ENCODE data around the gene BRD9.

Gene BRD9

GRCh38 chr5:867300-867870 lies 25.2 kb downstream of the BRD9 start:
- H3K4me3 ChIP-seq (ENCODE audit: low read depth, low read length), result no peak overlapping the region
- DNase-seq (ENCODE audit: low read depth), result no peak
- no peak for TF ChIP-seq CTCF (IDR thresholded peaks at IDR 0.05; ENCODE audit: insufficient read depth, low read depth, low read length, missing control alignments)

- DNase-seq (ENCODE audit: low read depth), result no peak
- no peak overlapping the region for H3K4me3 ChIP-seq (ENCODE audit: low read depth, low read length)
- no peak for TF ChIP-seq CTCF (IDR thresholded peaks at IDR 0.05; ENCODE audit: insufficient read depth, low read depth, low read length, missing control alignments)
These were observed 26.8 kb downstream of the BRD9 start for GRCh38 chr5:865771-866170.

- DNase-seq (ENCODE audit: low read depth), result no peak
- no peak for TF ChIP-seq CTCF (IDR thresholded peaks at IDR 0.05; ENCODE audit: insufficient read depth, low read depth, low read length, missing control alignments)
These were observed 27.5 kb downstream of the BRD9 start for GRCh38 chr5:865168-865521.

DNA sequence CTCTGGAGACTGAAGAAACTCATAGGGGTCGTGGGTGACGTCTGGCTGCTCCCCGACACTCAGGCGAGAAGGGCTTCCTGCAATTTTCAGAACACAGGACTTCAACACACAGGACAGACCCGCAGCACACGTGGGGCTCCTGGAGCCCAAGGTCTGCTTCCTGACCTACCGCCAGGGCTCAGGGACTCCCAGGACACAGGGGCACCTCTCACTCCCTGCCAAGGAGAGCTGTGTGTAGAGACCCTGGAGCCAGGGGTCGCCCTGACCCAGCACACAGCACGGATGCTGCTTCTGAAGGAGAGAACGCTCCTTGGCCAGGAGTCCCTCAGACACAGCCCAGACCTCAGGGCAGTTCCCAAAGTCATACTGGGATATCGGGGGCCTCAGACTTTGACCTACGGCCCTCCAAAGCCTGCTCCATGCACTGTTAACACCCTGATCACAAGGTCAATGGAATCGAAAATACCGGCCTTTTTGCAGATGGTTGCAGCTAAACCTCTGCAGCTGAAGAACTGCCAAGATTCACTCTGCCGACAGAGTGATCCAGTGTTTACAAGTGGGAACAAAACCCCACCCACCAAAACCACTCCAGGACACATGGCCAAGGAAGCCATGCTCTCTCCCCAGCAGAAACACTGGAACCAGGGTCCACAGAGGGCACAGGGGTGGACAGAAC lies 28.0 kb downstream of the BRD9 start:
- no peak for DNase-seq (ENCODE audit: low read depth)
- H3K4me3 ChIP-seq (ENCODE audit: low read depth, low read length), result no peak overlapping the region
- no peak for TF ChIP-seq CTCF (IDR thresholded peaks at IDR 0.05; ENCODE audit: insufficient read depth, low read depth, low read length, missing control alignments)

More at GRCh38 chr5:865168-865521, 27.5 kb downstream of the BRD9 start:
- H3K4me3 ChIP-seq (ENCODE audit: low read depth, low read length), result no peak overlapping the region

DNA sequence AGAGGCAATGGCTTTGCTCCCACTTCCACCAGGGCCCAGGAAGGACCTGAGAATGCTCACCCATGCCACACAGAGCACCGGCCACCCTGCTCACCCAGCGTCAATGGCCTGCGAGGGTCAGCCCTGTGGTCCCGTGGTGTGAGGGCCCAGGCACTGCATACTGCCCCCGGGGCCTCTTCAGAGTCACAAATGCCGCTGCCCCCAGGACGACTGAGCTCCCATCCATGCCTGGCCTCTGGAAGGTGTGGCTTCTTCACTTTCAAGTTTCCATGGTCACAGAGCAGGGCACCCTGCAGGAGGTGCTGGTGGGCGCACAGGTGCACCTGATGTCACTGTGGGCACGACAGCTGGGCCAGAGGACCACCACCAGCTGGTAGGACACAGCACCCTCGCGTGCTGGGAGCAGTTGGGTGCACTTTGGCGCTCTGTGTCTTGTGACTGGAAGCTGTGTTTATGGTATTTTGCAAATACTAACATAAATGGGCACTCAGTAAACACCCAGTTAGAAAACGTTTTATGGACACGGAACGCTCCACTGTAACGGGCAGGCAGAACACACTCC lies 29.3 kb downstream of the BRD9 start:
- no peak for TF ChIP-seq CTCF (IDR thresholded peaks at IDR 0.05; ENCODE audit: insufficient read depth, low read depth, low read length, missing control alignments)
- DNase-seq (ENCODE audit: low read depth), result no peak
- no peak overlapping the region for H3K4me3 ChIP-seq (ENCODE audit: low read depth, low read length)

DNA sequence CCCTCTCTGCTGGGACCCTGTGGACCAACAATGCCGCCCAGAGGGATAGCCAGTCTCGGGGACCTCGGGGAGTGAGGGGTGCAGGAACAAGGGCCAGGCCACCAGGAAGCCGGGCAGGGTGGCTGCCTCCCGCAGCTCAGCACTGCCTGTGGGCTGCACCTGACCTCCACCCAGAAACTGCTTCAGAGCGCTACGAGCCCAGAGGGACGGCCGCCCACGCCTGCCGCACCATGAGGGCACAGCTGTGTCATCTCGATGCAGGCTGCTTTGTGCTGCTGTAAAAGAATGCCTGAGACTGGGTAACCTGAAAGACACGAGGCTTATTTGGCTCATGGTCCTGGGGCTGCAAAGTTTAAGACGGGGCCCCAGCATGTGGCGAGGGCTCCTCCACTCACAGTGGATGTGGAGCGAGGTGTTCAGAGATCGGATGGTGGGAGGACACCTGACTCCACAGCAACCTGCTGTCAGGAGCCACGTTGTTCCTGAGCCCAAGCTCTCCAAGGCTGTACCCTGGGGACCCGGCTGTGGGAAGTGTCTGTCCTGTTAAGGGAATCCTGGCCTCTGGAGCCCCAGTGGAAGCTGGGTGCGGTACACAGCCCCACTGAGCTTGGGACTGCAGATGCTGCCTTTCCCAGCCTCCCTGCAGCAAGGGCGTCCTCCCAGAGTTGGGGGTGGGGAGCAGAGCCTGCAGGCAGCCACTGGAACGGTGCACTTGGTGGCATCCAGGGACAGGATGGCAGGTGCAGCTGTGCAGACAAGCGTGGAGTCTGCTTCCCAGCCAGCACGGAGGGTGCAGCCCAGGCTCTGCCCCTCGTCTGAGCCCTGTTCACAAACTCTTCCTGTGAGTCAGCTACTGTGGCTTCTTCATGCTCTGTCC lies 30.0 kb downstream of the BRD9 start:
- H3K4me3 ChIP-seq (ENCODE audit: low read depth, low read length), result no peak overlapping the region
- no peak for TF ChIP-seq CTCF (IDR thresholded peaks at IDR 0.05; ENCODE audit: insufficient read depth, low read depth, low read length, missing control alignments)
- no peak for DNase-seq (ENCODE audit: low read depth)

All from GM12865 (cell line).